Thymus (tissue), 11 donors: ENCODE measurements around the gene UBE2E2. TPM values are rescaled to one million over a fixed set of nuclear protein-coding genes. Genes with fewer than 3 reads are reported as not detected.

Experiments used
- DNase-seq, 9 donors: peaks; one replicate each; pipeline ENCODE4 v3.0.0-alpha.2; 2013; ENCODE audit warnings: low spot score in 9 of 9, low read depth in 6 of 9, missing footprints in 1 of 9
- H3K27ac ChIP-seq, 2 donors: one replicate each; pipeline ENCODE4 v1.5.1; 2013; ENCODE audit warnings: control low read depth in 1 of 2, low read depth in 1 of 2, low read length in 1 of 2, mild to moderate bottlenecking in 1 of 2, moderate library complexity in 1 of 2
- H3K27me3 ChIP-seq, 2 donors: one replicate each; pipeline ENCODE4 v1.5.1; 2013; ENCODE audit warnings: low read length in 1 of 2; ENCODE audit not compliant: control insufficient read depth in 2 of 2, insufficient read depth in 1 of 2
- H3K36me3 ChIP-seq, 2 donors: one replicate each; pipeline ENCODE4 v1.5.1; 2013; ENCODE audit warnings: low read length in 1 of 2, mild to moderate bottlenecking in 1 of 2, moderate library complexity in 1 of 2; ENCODE audit not compliant: control insufficient read depth in 2 of 2, insufficient read depth in 2 of 2
- H3K4me1 ChIP-seq, 2 donors: one replicate each; pipeline ENCODE4 v1.5.1; 2013; ENCODE audit warnings: low read length in 2 of 2; ENCODE audit not compliant: control insufficient read depth in 2 of 2, insufficient read depth in 2 of 2
- H3K4me3 ChIP-seq, 2 donors: one replicate each; pipeline ENCODE4 v1.5.1; 2013; ENCODE audit warnings: low read length in 2 of 2, control low read depth in 1 of 2, mild to moderate bottlenecking in 1 of 2
- H3K9me3 ChIP-seq, 2 donors: one replicate each; pipeline ENCODE4 v1.5.1; 2013; ENCODE audit warnings: low read length in 1 of 2, mild to moderate bottlenecking in 1 of 2; ENCODE audit not compliant: control insufficient read depth in 2 of 2, insufficient read depth in 1 of 2
- WGBS: extraction: QIAGEN DNeasy Blood & Tissue Kit; methylation state at CpG from one replicate; pipeline ENCODE4 v1.1.7; 2013; 5-methylcytosine and 5-hydroxymethylcytosine counted together
- polyA plus RNA-seq: library from polyadenylated mRNA; stranded (reverse); fragments of 200-250 nt; gene quantifications from one replicate; pipeline ENCODE4 v1.2.3, GENCODE V29; 2013
- total RNA-seq: library from RNA; stranded (reverse); fragments of 120-200 nt; gene quantifications from one replicate; pipeline ENCODE4 v1.2.4, GENCODE V29; 2013
- donor health status: healthy.

UBE2E2 gene
- total and polyA plus RNA-seq, 2 donors, result 32.9 to 35.5 TPM

GRCh38 chr3:23481011-23481615 is 278.0 kb downstream of the UBE2E2 start:
- Histone ChIP-seq H3K36me3 (peaks cover 3 to 7% of the 10 kb centered on the region in 2 donors), H3K9me3 (peaks cover 9 to 27% of the 10 kb centered on the region in 2 donors), H3K4me3 (no peak overlapping the region), H3K27me3 (no peaks in the 10 kb centered on the region), H3K4me1 (no peaks in the 10 kb centered on the region), H3K27ac (no peak overlapping the region)
- DNase-seq, result no peak
- 97% methylated on average over 5 of the region's 5 CpGs for WGBS

GRCh38 chr3:23481616-23482278 is 278.6 kb downstream of the UBE2E2 start:
- WGBS, result 85% methylated on average over 3 of the region's 3 CpGs
- no peak overlapping the region for H3K27ac ChIP-seq
- H3K9me3 ChIP-seq, result peaks cover 10 to 33% of the 10 kb centered on the region in 2 donors
- H3K4me3 ChIP-seq, result no peak overlapping the region
- peaks cover 3 to 7% of the 10 kb centered on the region in 2 donors for H3K36me3 ChIP-seq
- no peaks in the 10 kb centered on the region for H3K4me1 ChIP-seq
- no peaks in the 10 kb centered on the region for H3K27me3 ChIP-seq
- DNase-seq, result no peak

- Histone ChIP-seq H3K4me3 (no peak overlapping the region), H3K4me1 (no peaks in the 10 kb centered on the region), H3K9me3 (peaks cover 6 to 31% of the 10 kb centered on the region in 2 donors), H3K27ac (no peak overlapping the region), H3K36me3 (peaks cover 4 to 7% of the 10 kb centered on the region in 2 donors), H3K27me3 (no peaks in the 10 kb centered on the region)
- 95% methylated on average over 4 of the region's 4 CpGs for WGBS
- DNase-seq, result no peak
Measured at GRCh38 chr3:23484386-23484785, 281.3 kb downstream of the UBE2E2 start.

- 98% methylated on average over 6 of the region's 6 CpGs for WGBS
- H3K9me3 ChIP-seq, result peaks cover 3 to 20% of the 10 kb centered on the region in 2 donors
Measured at GRCh38 chr3:23485922-23486321, 282.8 kb downstream of the UBE2E2 start.

GRCh38 chr3:23487015-23487414 is 283.9 kb downstream of the UBE2E2 start:
- Histone ChIP-seq H3K36me3 (peaks cover 3% of the 10 kb centered on the region in 2 donors), H3K4me1 (no peaks in the 10 kb centered on the region), H3K27ac (no peak overlapping the region), H3K27me3 (no peaks in the 10 kb centered on the region), H3K9me3 (peaks cover 3 to 20% of the 10 kb centered on the region in 2 donors), H3K4me3 (no peak overlapping the region)
- DNase-seq, result no peak
- WGBS, result 99% methylated on average over 9 of the region's 9 CpGs

More at GRCh38 chr3:23485922-23486321, 282.8 kb downstream of the UBE2E2 start:
- Histone ChIP-seq H3K4me1 (no peaks in the 10 kb centered on the region), H3K27me3 (no peaks in the 10 kb centered on the region), H3K4me3 (no peak overlapping the region), H3K36me3 (peaks cover 3% of the 10 kb centered on the region in 2 donors), H3K27ac (no peak overlapping the region)
- no peak for DNase-seq

GRCh38 chr3:23488618-23489017 is 285.5 kb downstream of the UBE2E2 start:
- peaks cover 3 to 20% of the 10 kb centered on the region in 2 donors for H3K9me3 ChIP-seq
- H3K27me3 ChIP-seq, result no peaks in the 10 kb centered on the region
- no peaks in the 10 kb centered on the region for H3K4me1 ChIP-seq
- peaks cover 3% of the 10 kb centered on the region in 2 donors for H3K36me3 ChIP-seq
- 96% methylated on average over 3 of the region's 3 CpGs for WGBS
- DNase-seq, result no peak
- no peak overlapping the region for H3K27ac ChIP-seq
- no peak overlapping the region for H3K4me3 ChIP-seq

GRCh38 chr3:23489300-23490158 is 286.4 kb downstream of the UBE2E2 start:
- H3K9me3 ChIP-seq, result peaks cover 3 to 20% of the 10 kb centered on the region in 2 donors

GRCh38 chr3:23490459-23490858 is 287.3 kb downstream of the UBE2E2 start:
- Histone ChIP-seq H3K4me3 (no peak overlapping the region), H3K4me1 (no peaks in the 10 kb centered on the region), H3K27me3 (no peaks in the 10 kb centered on the region), H3K36me3 (peaks cover 3% of the 10 kb centered on the region in 2 donors), H3K27ac (no peak overlapping the region), H3K9me3 (peaks cover 3 to 17% of the 10 kb centered on the region in 2 donors)
- no peak for DNase-seq
- 95% methylated on average over 3 of the region's 3 CpGs for WGBS

More at GRCh38 chr3:23489300-23490158, 286.4 kb downstream of the UBE2E2 start:
- 99% methylated on average over 7 of the region's 7 CpGs for WGBS
- no peak for DNase-seq
- Histone ChIP-seq H3K27me3 (no peaks in the 10 kb centered on the region), H3K4me3 (no peak overlapping the region), H3K4me1 (no peaks in the 10 kb centered on the region), H3K36me3 (peaks cover 3% of the 10 kb centered on the region in 2 donors), H3K27ac (no peak overlapping the region)

- Histone ChIP-seq H3K36me3 (peaks cover 0 to under 1% of the 10 kb centered on the region in 2 donors), H3K9me3 (peaks cover 0 to 3% of the 10 kb centered on the region in 2 donors), H3K27ac (no peak overlapping the region), H3K4me1 (no peaks in the 10 kb centered on the region), H3K27me3 (no peaks in the 10 kb centered on the region), H3K4me3 (no peak overlapping the region)
- no peak for DNase-seq
Measured at GRCh38 chr3:23492057-23492456, 288.9 kb downstream of the UBE2E2 start.
